WI38 (cell line): ENCODE measurements around the gene ENO3.

Experiments used
- H3K4me3 ChIP-seq: 2 replicates; pipeline ENCODE4 v1.5.1; 2011; ENCODE audit warnings: low read depth, mild to moderate bottlenecking, control low read depth, low read length
- CTCF ChIP-seq: IDR thresholded peaks from 2 replicates; pipeline ENCODE4 v1.5.1; 2012; ENCODE audit warnings: low read depth, mild to moderate bottlenecking, control low read depth, low read length

The ENO3 gene

GRCh38 chr17:4971826-4972225 lies 20.9 kb downstream of the ENO3 start:
- TF ChIP-seq CTCF = no peak
- no peak overlapping the region for H3K4me3 ChIP-seq

GRCh38 chr17:4972322-4972721 lies 21.4 kb downstream of the ENO3 start:
- no peak for TF ChIP-seq CTCF
- no peak overlapping the region for H3K4me3 ChIP-seq

- no peak overlapping the region for H3K4me3 ChIP-seq
Observed at GRCh38 chr17:4972752-4973151, 21.8 kb downstream of the ENO3 start.

GRCh38 chr17:4973256-4974114 lies 22.6 kb downstream of the ENO3 start:
- TF ChIP-seq CTCF = no peak
- no peak overlapping the region for H3K4me3 ChIP-seq

More at GRCh38 chr17:4972752-4973151, 21.8 kb downstream of the ENO3 start:
- TF ChIP-seq CTCF = no peak

- TF ChIP-seq CTCF = no peak
- no peak overlapping the region for H3K4me3 ChIP-seq
Observed at GRCh38 chr17:4974115-4974670, 23.3 kb downstream of the ENO3 start.

GRCh38 chr17:4978726-4979125 lies 27.8 kb downstream of the ENO3 start:
- H3K4me3 ChIP-seq = no peak overlapping the region
- TF ChIP-seq CTCF = no peak

GRCh38 chr17:4980644-4981216 lies 29.8 kb downstream of the ENO3 start:
- peak; percentile 70 for TF ChIP-seq CTCF

More at GRCh38 chr17:4980644-4981216, 29.8 kb downstream of the ENO3 start:
- no peak overlapping the region for H3K4me3 ChIP-seq
